AG04450 (cell line): ENCODE data around the gene ACSF3. TPM values are rescaled to one million over a fixed set of nuclear protein-coding genes. Genes with fewer than 3 reads are reported as not detected.

Experiments used
- CTCF ChIA-PET: fragments of 300-600, 350-600 bp; formaldehyde crosslinking; extraction: SDS; loops from one replicate; lab custom pipeline; 2022; ENCODE audit warnings: antibody characterized with exemption, inconsistent platforms; lab: Charles Lee
- POLR2A ChIA-PET: fragments of 350-600 bp; formaldehyde crosslinking; extraction: SDS; loops from one replicate; lab custom pipeline; 2021; ENCODE audit warnings: antibody characterized with exemption, inconsistent platforms; lab: Yijun Ruan, JAX
- DNase-seq: peaks from one replicate; pipeline ENCODE4 v3.0.0-alpha.2; 2011; ENCODE audit warnings: low read depth, low spot score
- H3K27ac ChIP-seq: one replicate; pipeline ENCODE4 v1.5.1; 2012; ENCODE audit warnings: low read depth, low read length, control low read depth
- H3K27me3 ChIP-seq: one replicate; pipeline ENCODE4 v1.6.0; 2012; ENCODE audit warnings: low read length; ENCODE audit not compliant: control insufficient read depth, insufficient read depth
- H3K4me3 ChIP-seq: 2 replicates; pipeline ENCODE4 v1.5.1; 2011; ENCODE audit warnings: mild to moderate bottlenecking, low read depth, low read length, control low read depth
- H3K9me3 ChIP-seq: 2 replicates; pipeline ENCODE4 v1.5.1; 2012; ENCODE audit warnings: low read length; ENCODE audit not compliant: control insufficient read depth, insufficient read depth
- CTCF ChIP-seq: IDR thresholded peaks from 2 replicates; pipeline ENCODE4 v1.5.1; 2011; ENCODE audit warnings: low read depth, low read length, control low read depth, inconsistent platforms
- polyA plus RNA-seq: library from polyadenylated mRNA; depleted of rRNA; stranded (reverse); fragments of >200 nt; gene quantifications from 2 replicates; pipeline ENCODE4 v1.2.3, GENCODE V29; 2011

Gene ACSF3
- polyA plus RNA-seq, 1 experiment, result 11.2 TPM

- ChIA-PET POLR2A (no interaction called here), CTCF (interaction anchor here (0.5 kb wide), 1 partner anchor 566 kb away, joined by 4 read pairs; no protein-coding TSS in a partner anchor)
- Histone ChIP-seq H3K9me3 (no peaks in the 10 kb centered on the region; the same call in 1 of the 2 replicates), H3K4me3 (no peak overlapping the region), H3K27me3 (peaks cover 21% of the 10 kb centered on the region), H3K27ac (no peak overlapping the region)
- DNase-seq, result no peak
- no peak for TF ChIP-seq CTCF
Observed at GRCh38 chr16:89054714-89055113, 38.9 kb upstream of the ACSF3 start.

- TF ChIP-seq CTCF, result no peak
- H3K4me3 ChIP-seq, result no peak overlapping the region
- POLR2A ChIA-PET, result no interaction called here
- H3K27ac ChIP-seq, result no peak overlapping the region
- H3K9me3 ChIP-seq, result no peaks in the 10 kb centered on the region; the same call in 1 of the 2 replicates
- H3K27me3 ChIP-seq, result peaks cover 17% of the 10 kb centered on the region
- CTCF ChIA-PET, result no interaction called here
- DNase-seq, result no peak
Observed at GRCh38 chr16:89055313-89055712, 38.3 kb upstream of the ACSF3 start.

GRCh38 chr16:89055894-89056555 lies 37.6 kb upstream of the ACSF3 start:
- H3K27me3 ChIP-seq, result peaks cover 17% of the 10 kb centered on the region
- CTCF ChIA-PET, result no interaction called here

GRCh38 chr16:89056592-89056991 lies 37.1 kb upstream of the ACSF3 start:
- TF ChIP-seq CTCF, result no peak
- Histone ChIP-seq H3K9me3 (no peaks in the 10 kb centered on the region; the same call in 1 of the 2 replicates), H3K27ac (no peak overlapping the region), H3K27me3 (peaks cover 14% of the 10 kb centered on the region), H3K4me3 (no peak overlapping the region)
- CTCF ChIA-PET, result no interaction called here
- POLR2A ChIA-PET, result no interaction called here
- no peak for DNase-seq

More at GRCh38 chr16:89055894-89056555, 37.6 kb upstream of the ACSF3 start:
- no peak for DNase-seq
- Histone ChIP-seq H3K4me3 (no peak overlapping the region), H3K9me3 (no peaks in the 10 kb centered on the region; the same call in 1 of the 2 replicates), H3K27ac (no peak overlapping the region)
- POLR2A ChIA-PET, result no interaction called here
- TF ChIP-seq CTCF, result no peak

- DNase-seq, result no peak
- TF ChIP-seq CTCF, result no peak
Observed at GRCh38 chr16:89057738-89058137, 35.9 kb upstream of the ACSF3 start.

More at GRCh38 chr16:89057738-89058137, 35.9 kb upstream of the ACSF3 start:
- no peak overlapping the region for H3K27ac ChIP-seq
- H3K4me3 ChIP-seq, result no peak overlapping the region
- peaks cover 6% of the 10 kb centered on the region for H3K27me3 ChIP-seq
- ChIA-PET CTCF (no interaction called here), POLR2A (no interaction called here)
- H3K9me3 ChIP-seq, result no peaks in the 10 kb centered on the region; the same call in 1 of the 2 replicates
